PC-9 (cell line): ENCODE data around the gene CCNO.

Experiments used
- EZH2 ChIP-seq: fragments of 200-600 bp; sonication (generic); IDR thresholded peaks from 2 replicates; pipeline ENCODE4 v1.8.0; 2017; ENCODE audit warnings: antibody characterized with exemption, low read depth
- TF ChIP-seq, protein P1 (sequence below): fragments of 200-600 bp; sonication (generic); conservative IDR thresholded peaks from 2 replicates; pipeline ENCODE4 v1.6.1; 2017; ENCODE audit warnings: mixed run types, antibody characterized with exemption, mild to moderate bottlenecking, moderate library complexity

DNA sequence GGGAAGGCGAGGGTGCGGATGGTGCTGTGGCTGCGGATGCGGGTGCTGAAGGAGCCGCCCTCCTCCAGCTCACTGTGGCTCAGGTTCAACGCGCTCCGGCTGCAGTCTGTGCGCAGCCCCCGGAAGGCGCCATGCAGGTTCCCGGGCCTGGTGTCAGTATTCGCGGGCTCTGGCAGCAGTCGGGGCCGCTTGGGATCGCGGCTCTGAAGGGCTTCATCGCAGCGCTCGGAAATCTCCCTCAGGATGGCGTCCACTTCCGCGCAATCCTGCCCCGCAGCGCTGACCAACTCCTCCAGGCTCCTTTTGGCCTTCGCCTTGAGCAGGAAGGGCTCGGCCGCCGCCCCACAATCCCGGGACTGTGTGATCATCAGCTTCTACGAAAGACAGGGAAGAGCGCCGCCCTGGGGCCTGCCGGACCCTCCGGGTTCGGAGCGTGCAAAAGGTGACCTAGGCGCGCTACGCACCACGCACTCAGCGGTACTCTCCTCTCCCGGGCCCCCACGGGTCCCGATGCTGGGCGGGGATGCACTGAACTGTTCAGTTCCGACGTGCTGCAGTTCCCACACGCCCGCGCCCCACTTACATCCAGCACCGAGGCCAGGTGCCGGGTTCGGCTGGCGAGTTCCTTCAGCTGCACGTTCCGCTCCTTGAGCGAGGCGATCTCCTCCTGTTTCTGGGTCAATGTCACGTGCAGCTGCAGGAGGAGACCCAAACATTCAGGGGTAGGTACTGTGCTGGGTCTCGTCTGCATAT lies 12.8 kb downstream of the CCNO start:
- TF ChIP-seq, protein P1, sequence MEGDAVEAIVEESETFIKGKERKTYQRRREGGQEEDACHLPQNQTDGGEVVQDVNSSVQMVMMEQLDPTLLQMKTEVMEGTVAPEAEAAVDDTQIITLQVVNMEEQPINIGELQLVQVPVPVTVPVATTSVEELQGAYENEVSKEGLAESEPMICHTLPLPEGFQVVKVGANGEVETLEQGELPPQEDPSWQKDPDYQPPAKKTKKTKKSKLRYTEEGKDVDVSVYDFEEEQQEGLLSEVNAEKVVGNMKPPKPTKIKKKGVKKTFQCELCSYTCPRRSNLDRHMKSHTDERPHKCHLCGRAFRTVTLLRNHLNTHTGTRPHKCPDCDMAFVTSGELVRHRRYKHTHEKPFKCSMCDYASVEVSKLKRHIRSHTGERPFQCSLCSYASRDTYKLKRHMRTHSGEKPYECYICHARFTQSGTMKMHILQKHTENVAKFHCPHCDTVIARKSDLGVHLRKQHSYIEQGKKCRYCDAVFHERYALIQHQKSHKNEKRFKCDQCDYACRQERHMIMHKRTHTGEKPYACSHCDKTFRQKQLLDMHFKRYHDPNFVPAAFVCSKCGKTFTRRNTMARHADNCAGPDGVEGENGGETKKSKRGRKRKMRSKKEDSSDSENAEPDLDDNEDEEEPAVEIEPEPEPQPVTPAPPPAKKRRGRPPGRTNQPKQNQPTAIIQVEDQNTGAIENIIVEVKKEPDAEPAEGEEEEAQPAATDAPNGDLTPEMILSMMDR: no peak
- no peak for TF ChIP-seq EZH2
